ENCODE results near the gene STPG2. TPM values are rescaled to one million over a fixed set of nuclear protein-coding genes. Genes with fewer than 3 reads are reported as not detected.

The STPG2 gene
- total and polyA plus RNA-seq, 2 of the 8 experiments (the other 6 are each of a cell fraction or from before 2014, with no cell fraction given), result 0.03 TPM; not detected in 1

DNA sequence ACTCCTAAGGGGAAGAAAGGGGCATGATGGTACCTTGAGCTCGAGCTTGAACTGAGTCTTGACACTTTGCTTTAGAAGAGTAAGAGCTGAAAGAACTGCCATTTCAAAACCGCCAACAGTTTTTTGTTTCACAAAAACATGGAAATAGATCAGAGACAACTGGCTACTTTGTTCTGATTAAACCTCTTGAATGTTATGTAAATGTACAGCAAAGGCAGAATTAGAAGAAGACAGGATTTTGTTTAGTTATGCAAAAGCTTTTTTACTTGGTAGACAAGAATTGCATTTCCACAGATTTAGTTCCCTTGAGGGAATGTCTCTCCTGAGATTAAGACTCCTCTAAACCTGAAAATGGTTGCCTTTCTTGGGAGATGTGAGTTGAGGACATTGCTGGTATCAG, 33.3 kb upstream of the STPG2 start (continued):
- no peak for TF ChIP-seq RNF2 (IDR thresholded peaks at IDR 0.05; ENCODE audit: borderline replicate concordance, low read depth, low read length, missing control alignments, poor library complexity, severe bottlenecking)
- no peak for TF ChIP-seq SIRT6 (IDR thresholded peaks at IDR 0.05; ENCODE audit: low read length)
- TF ChIP-seq E2F6 (IDR thresholded peaks at IDR 0.05), result no peak
- no peak for TF ChIP-seq POLR2AphosphoS5 (IDR thresholded peaks at IDR 0.05; ENCODE audit: low read depth, low read length)

Data from H1 (cell line).